HepG2 (cell line): ENCODE results near the gene B3GNT5. TPM values are rescaled to one million over a fixed set of nuclear protein-coding genes. Genes with fewer than 3 reads are reported as not detected.

ENCODE experiments used
- ATAC-seq: fragments of 200-7000 bp; cut with Tn5 transposase; 3 replicates; pipeline ENCODE4 v1.9.1; 2020; ENCODE audit warnings: mild to moderate bottlenecking, moderate library complexity
- BruUV-seq: library from RNA; stranded (reverse); fragments of 400-500 nt; replicated peaks from 2 replicates; lab custom pipeline; 2021; lab: Mats Ljungman, UMichigan
- CTCF ChIA-PET: fragments of 300-600 bp; formaldehyde crosslinking; extraction: SDS; loops from one replicate; lab custom pipeline; 2021; ENCODE audit warnings: low total read pairs, inconsistent platforms, low intra/inter-chr PET ratio; lab: Yijun Ruan, JAX
- POLR2A ChIA-PET: fragments of 350-600 bp; sonication (Branson Sonifier 250); formaldehyde crosslinking; loops from one replicate; lab custom pipeline; 2020; ENCODE audit warnings: antibody characterized with exemption, inconsistent platforms; lab: Yijun Ruan, JAX
- DNase-seq: peaks from one replicate; pipeline ENCODE4 v3.0.0-alpha.2; 2015; ENCODE audit warnings: low spot score
- FAIRE-seq: peaks from 3 replicates; lab custom pipeline; 2011; peaks lifted over from hg19 to GRCh38; lab: Jason Lieb, UNC
- H2AFZ ChIP-seq: one replicate; pipeline ENCODE4 v1.6.1; 2011; ENCODE audit warnings: low read length, inconsistent platforms
- H3K27ac ChIP-seq: fragments of 300-600 bp; 3 replicates; pipeline ENCODE4 v1.8.0; 2011; ENCODE audit warnings: mixed run types, mild to moderate bottlenecking, mixed read lengths, low read length, inconsistent platforms; ENCODE audit not compliant: insufficient read depth; ENCODE audit errors: extremely low read length
- H3K27me3 ChIP-seq, 2 experiments: fragments of 200-600 bp in 1 of 2; 2 replicates in 1 of 2; 3 replicates in 1 of 2; pipeline versions ENCODE4 v1.6.0 to v1.8.0; 2011; ENCODE audit warnings: low read length in 2 of 2, mild to moderate bottlenecking in 2 of 2, moderate library complexity in 2 of 2, inconsistent platforms in 1 of 2; ENCODE audit not compliant: insufficient read depth in 2 of 2, control insufficient read depth in 1 of 2
- H3K36me3 ChIP-seq, 2 experiments: fragments of 200-600 bp in 1 of 2; replicated peaks in 1 of 2; 2 replicates in 1 of 2; 3 replicates in 1 of 2; pipeline versions ENCODE4 v1.5.1 to v1.8.0; 2011; ENCODE audit warnings: low read length in 2 of 2, inconsistent platforms in 1 of 2; ENCODE audit not compliant: insufficient read depth in 2 of 2, control insufficient read depth in 1 of 2
- H3K4me1 ChIP-seq: 2 replicates; pipeline ENCODE4 v1.5.1; 2012; ENCODE audit warnings: low read length, inconsistent platforms; ENCODE audit not compliant: insufficient read depth
- H3K4me2 ChIP-seq: 2 replicates; pipeline ENCODE4 v1.6.0; 2011; ENCODE audit warnings: low read depth, low read length, inconsistent platforms
- H3K4me3 ChIP-seq, 3 experiments: fragments of 200-600 bp in 1 of 3; sonication (generic), shearing (Covaris generic) in 1 of 3; replicated peaks in 1 of 3; 2 replicates each; pipeline ENCODE4 v1.5.1; 2011 to 2016; ENCODE audit warnings: low read length in 3 of 3, inconsistent platforms in 2 of 3, low read depth in 2 of 3, mild to moderate bottlenecking in 2 of 3, control low read depth in 1 of 3, mixed read lengths in 1 of 3; ENCODE audit not compliant: insufficient read depth in 1 of 3
- H3K79me2 ChIP-seq: one replicate; pipeline ENCODE4 v1.6.1; 2011; ENCODE audit warnings: low read length, inconsistent platforms; ENCODE audit not compliant: insufficient read depth
- H3K9ac ChIP-seq: 2 replicates; pipeline ENCODE4 v1.6.0; 2011; ENCODE audit warnings: mild to moderate bottlenecking, low read depth, low read length, inconsistent platforms; ENCODE audit not compliant: insufficient read depth
- H3K9me3 ChIP-seq: 2 replicates; pipeline ENCODE4 v1.5.1; 2012; ENCODE audit warnings: mild to moderate bottlenecking, low read length
- H4K20me1 ChIP-seq: 2 replicates; pipeline ENCODE4 v1.6.0; 2011; ENCODE audit warnings: inconsistent platforms, mild to moderate bottlenecking, low read length, moderate library complexity; ENCODE audit not compliant: insufficient read depth
- CCDC6 ChIP-seq: sonication (generic); formaldehyde crosslinking; IDR thresholded peaks from 2 replicates; pipeline ENCODE4 v1.8.1; 2022; ENCODE audit warnings: mild to moderate bottlenecking, missing genetic modification reagents, moderate library complexity
- KLF9 ChIP-seq: IDR thresholded peaks from 2 replicates; pipeline ENCODE4 v1.6.1; 2016; ENCODE audit warnings: low read depth
- MED8 ChIP-seq: sonication (generic); formaldehyde crosslinking; IDR thresholded peaks from 2 replicates; pipeline ENCODE4 v1.8.1; 2023; ENCODE audit warnings: mild to moderate bottlenecking, missing genetic modification reagents; ENCODE audit not compliant: insufficient replicate concordance
- NR2F1 ChIP-seq, 2 experiments: fragments of 450-650 bp in 1 of 2; formaldehyde crosslinking in 1 of 2; IDR thresholded peaks; 2 replicates each; pipeline versions ENCODE4 v1.5.0 to v1.6.1; 2016 to 2020; ENCODE audit warnings: mild to moderate bottlenecking in 1 of 2, missing compliant biosample characterization in 1 of 2, missing genetic modification reagents in 1 of 2, moderate library complexity in 1 of 2
- SIN3B ChIP-seq: fragments of 150-350 bp; IDR thresholded peaks from 2 replicates; pipeline ENCODE4 v1.6.1; 2014; ENCODE audit warnings: low read length
- SOX5 ChIP-seq: IDR thresholded peaks from 2 replicates; pipeline ENCODE4 v1.6.1; 2016; ENCODE audit warnings: borderline replicate concordance
- TBX3 ChIP-seq: fragments of 450-650 bp; IDR thresholded peaks from 2 replicates; pipeline ENCODE4 v1.6.1; 2017; ENCODE audit warnings: antibody characterized with exemption, mild to moderate bottlenecking, inconsistent platforms, borderline replicate concordance
- TOPORS ChIP-seq: sonication (generic); formaldehyde crosslinking; IDR thresholded peaks from 2 replicates; pipeline ENCODE4 v1.8.0; 2023; ENCODE audit warnings: mild to moderate bottlenecking, missing genetic modification reagents
- YY1 ChIP-seq: IDR thresholded peaks from 2 replicates; pipeline ENCODE4 v1.6.1; 2011; ENCODE audit warnings: low read length, low read depth, moderate library complexity, mild to moderate bottlenecking; ENCODE audit not compliant: insufficient read depth, insufficient replicate concordance
- ZNF317 ChIP-seq: sonication (generic); formaldehyde crosslinking; IDR thresholded peaks from 2 replicates; pipeline ENCODE4 v1.5.0; 2020; ENCODE audit warnings: mild to moderate bottlenecking, missing genetic modification reagents
- ZNF326 ChIP-seq: sonication (generic); formaldehyde crosslinking; IDR thresholded peaks from 2 replicates; pipeline ENCODE4 v1.4.0; 2020; ENCODE audit warnings: missing genetic modification reagents, borderline replicate concordance
- ZNF484 ChIP-seq: sonication (generic); formaldehyde crosslinking; IDR thresholded peaks from 2 replicates; pipeline ENCODE4 v1.5.1; 2020; ENCODE audit warnings: mild to moderate bottlenecking, low read depth, missing genetic modification reagents, borderline replicate concordance
- ZNF605 ChIP-seq: sonication (generic); formaldehyde crosslinking; IDR thresholded peaks from 2 replicates; pipeline ENCODE4 v1.8.0; 2022; ENCODE audit warnings: mild to moderate bottlenecking, missing genetic modification reagents
- WGBS: methylation state at CpG from one replicate; pipeline ENCODE4 v1.1.6; 2017; ENCODE audit warnings: low lambda C conversion rate; 5-methylcytosine and 5-hydroxymethylcytosine counted together
- in situ Hi-C: cut with HindIII; loops from 2 replicates; pipeline ENCODE4 v1.10.0; 2017; ENCODE audit warnings: low pct_unique_long_range_greater_than_20kb; ENCODE audit not compliant: extremely low pct_ligation_motif_present
- intact Hi-C: fragments of 100-400 bp; cut with micrococcal nuclease; formaldehyde crosslinking; loops from one replicate; pipeline ENCODE4 v1.10.0; 2022; ENCODE audit not compliant: unreplicated experiment
- polyA plus RNA-seq, 8 experiments: library from polyadenylated mRNA; depleted of rRNA in 3 of 8; stranded (reverse) in 7 of 8; unstranded in 1 of 8; fragments of >200 nt; fragmentation: Illumina TruSeq in 4 of 8; extraction: Trizol in 4 of 8; gene quantifications; 2 replicates each; pipeline versions ENCODE4 v1.2.1 to v1.2.3, GENCODE V29; 2011 to 2016; ENCODE audit warnings: low read depth in 4 of 8, missing spikeins in 1 of 8, mixed read lengths in 1 of 8; ENCODE audit not compliant: insufficient read depth in 1 of 8
- total RNA-seq, 5 experiments: library from RNA; depleted of rRNA; stranded (reverse); fragments of >200 nt; fragmentation: Illumina TruSeq; extraction: Trizol; gene quantifications; 2 replicates each; pipeline ENCODE4 v1.2.3, GENCODE V29; 2016; ENCODE audit warnings: low read depth in 1 of 5
- TF ChIP-seq, protein P1 (sequence below): sonication (generic); formaldehyde crosslinking; IDR thresholded peaks from 2 replicates; pipeline ENCODE4 v1.4.0; 2020; ENCODE audit warnings: mild to moderate bottlenecking, low read depth, missing genetic modification reagents

Gene B3GNT5
- total and polyA plus RNA-seq, 2 of the 13 experiments (the other 11 are each of a cell fraction or from before 2014, with no cell fraction given): not detected

DNA sequence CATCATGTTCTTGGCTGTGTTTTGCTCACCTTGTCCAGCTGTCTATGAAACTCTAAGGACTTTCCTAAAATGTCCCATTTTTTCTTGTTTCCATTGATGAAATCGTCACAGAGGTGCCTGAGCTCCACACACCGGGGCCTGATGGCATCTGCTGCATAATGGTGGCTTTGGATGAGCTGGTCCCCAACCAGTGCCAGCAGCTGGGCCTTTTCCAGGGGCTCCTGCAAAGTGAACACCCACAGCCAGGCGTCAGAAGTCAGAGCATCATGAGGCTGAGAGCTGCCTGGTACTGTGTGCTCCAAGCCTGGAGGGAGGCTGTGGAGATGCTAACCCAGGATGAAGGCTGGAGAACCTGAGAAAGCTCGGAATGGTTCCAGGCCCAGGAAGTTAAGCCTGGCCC, 46.9 kb downstream of the B3GNT5 start:
- Histone ChIP-seq H3K36me3 (no peaks in the 10 kb centered on the region), H3K27ac (no peak overlapping the region), H3K9ac (no peak overlapping the region), H3K27me3 (peaks cover 0 to 43% of the 10 kb centered on the region in 2 experiments; a peak in 4 of 5 replicates), H3K9me3 (no peaks in the 10 kb centered on the region), H2AFZ (no peak overlapping the region), H3K79me2 (no peaks in the 10 kb centered on the region), H3K4me3 (no peak overlapping the region), H3K4me1 (no peaks in the 10 kb centered on the region), H4K20me1 (no peaks in the 10 kb centered on the region), H3K4me2 (no peak overlapping the region)
- ChIA-PET POLR2A (no interaction called here), CTCF (no interaction called here)
- FAIRE-seq (no peak), ATAC-seq (no peak), DNase-seq (no peak)
- intact Hi-C loops: no loop called here
- BruUV-seq: no TSS peak
- in situ Hi-C loops: no loop called here
- WGBS: 0% methylated on average over 3 of the region's 4 CpGs
- TF ChIP-seq YY1: no peak
- TF ChIP-seq MED8: no peak
- no peak for TF ChIP-seq ZNF317 (CRISPR knock-in tag)
- TF ChIP-seq SOX5 (CRISPR knock-in tag): no peak
- no peak for TF ChIP-seq TOPORS (CRISPR knock-in tag)
- no peak for TF ChIP-seq NR2F1 (CRISPR knock-in tag; IDR thresholded peaks at IDR 0.05)
- TF ChIP-seq KLF9: no peak
- no peak for TF ChIP-seq ZNF326
- TF ChIP-seq ZNF605 (CRISPR knock-in tag): no peak
- TF ChIP-seq, protein P1, sequence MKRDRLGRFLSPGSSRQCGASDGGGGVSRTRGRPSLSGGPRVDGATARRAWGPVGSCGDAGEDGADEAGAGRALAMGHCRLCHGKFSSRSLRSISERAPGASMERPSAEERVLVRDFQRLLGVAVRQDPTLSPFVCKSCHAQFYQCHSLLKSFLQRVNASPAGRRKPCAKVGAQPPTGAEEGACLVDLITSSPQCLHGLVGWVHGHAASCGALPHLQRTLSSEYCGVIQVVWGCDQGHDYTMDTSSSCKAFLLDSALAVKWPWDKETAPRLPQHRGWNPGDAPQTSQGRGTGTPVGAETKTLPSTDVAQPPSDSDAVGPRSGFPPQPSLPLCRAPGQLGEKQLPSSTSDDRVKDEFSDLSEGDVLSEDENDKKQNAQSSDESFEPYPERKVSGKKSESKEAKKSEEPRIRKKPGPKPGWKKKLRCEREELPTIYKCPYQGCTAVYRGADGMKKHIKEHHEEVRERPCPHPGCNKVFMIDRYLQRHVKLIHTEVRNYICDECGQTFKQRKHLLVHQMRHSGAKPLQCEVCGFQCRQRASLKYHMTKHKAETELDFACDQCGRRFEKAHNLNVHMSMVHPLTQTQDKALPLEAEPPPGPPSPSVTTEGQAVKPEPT (CRISPR knock-in tag): no peak
- no peak for TF ChIP-seq CCDC6
- no peak for TF ChIP-seq TBX3
- no peak for TF ChIP-seq ZNF484 (CRISPR knock-in tag)
- TF ChIP-seq SIN3B: no peak
